ENCODE results near the gene GALNT9.

- TF ChIP-seq CTCF (IDR thresholded peaks at IDR 0.05) (no peak), POLR2A (IDR thresholded peaks at IDR 0.05) (no peak)
These were observed 81.5 kb downstream of the GALNT9 start for GRCh38 chr12:132247718-132248452.

Data from right lobe of liver (tissue), 4 donors.